Adrenal gland (tissue), 5 donors: ENCODE measurements around the gene PKP4.

Experiments used
- POLR2A ChIP-seq, 2 donors: fragments of 450-650 bp; IDR thresholded peaks; one replicate each; pipeline ENCODE4 v1.6.1; 2017; ENCODE audit warnings: antibody characterized with exemption in 2 of 2, mild to moderate bottlenecking in 2 of 2, moderate library complexity in 1 of 2
- TF ChIP-seq, protein P1 (sequence below), 6 experiments: fragments of 450-650 bp in 4 of 6; fragments of 200-600 bp in 2 of 6; sonication (generic) in 1 of 6; IDR thresholded peaks; 1 replicate in 5 of 6; 2 replicates in 1 of 6; pipeline versions ENCODE4 v1.5.1 to v1.8.0; 2016 to 2021; ENCODE audit warnings: antibody characterized with exemption in 6 of 6, mild to moderate bottlenecking in 2 of 6, moderate library complexity in 1 of 6
- donor health status: DM: no; HTN: no; CAD: no.

DNA sequence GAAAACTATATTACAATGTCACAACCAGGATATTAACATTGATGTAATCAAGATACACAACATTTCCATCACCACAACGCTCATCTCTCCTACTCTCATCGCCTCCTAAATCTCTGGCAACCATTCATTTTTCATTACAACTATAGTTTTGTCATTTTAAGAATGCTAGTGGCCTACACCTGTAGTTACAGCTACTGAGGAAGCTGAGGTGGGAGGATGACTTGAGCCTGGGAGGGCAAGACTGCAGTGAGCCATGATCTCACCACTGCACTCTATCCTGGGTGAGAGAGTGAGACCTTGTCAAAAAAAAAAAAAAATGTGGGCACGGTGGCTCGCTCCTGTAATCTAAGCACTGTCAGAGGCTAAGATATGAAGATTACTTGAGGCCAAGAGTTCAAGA lies 10.5 kb downstream of the PKP4 start:
- TF ChIP-seq, protein P1, sequence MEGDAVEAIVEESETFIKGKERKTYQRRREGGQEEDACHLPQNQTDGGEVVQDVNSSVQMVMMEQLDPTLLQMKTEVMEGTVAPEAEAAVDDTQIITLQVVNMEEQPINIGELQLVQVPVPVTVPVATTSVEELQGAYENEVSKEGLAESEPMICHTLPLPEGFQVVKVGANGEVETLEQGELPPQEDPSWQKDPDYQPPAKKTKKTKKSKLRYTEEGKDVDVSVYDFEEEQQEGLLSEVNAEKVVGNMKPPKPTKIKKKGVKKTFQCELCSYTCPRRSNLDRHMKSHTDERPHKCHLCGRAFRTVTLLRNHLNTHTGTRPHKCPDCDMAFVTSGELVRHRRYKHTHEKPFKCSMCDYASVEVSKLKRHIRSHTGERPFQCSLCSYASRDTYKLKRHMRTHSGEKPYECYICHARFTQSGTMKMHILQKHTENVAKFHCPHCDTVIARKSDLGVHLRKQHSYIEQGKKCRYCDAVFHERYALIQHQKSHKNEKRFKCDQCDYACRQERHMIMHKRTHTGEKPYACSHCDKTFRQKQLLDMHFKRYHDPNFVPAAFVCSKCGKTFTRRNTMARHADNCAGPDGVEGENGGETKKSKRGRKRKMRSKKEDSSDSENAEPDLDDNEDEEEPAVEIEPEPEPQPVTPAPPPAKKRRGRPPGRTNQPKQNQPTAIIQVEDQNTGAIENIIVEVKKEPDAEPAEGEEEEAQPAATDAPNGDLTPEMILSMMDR (IDR thresholded peaks at IDR 0.05), result no peak
- no peak for TF ChIP-seq POLR2A (IDR thresholded peaks at IDR 0.05)
